Skeletal muscle satellite cell (primary cell): ENCODE data around the gene TSTD1.
"Not testable (repeated sequence)": the region's sequence is repeated elsewhere in the genome, so short reads cannot be mapped to it uniquely, and the experiment has no call there.

ENCODE experiments used
- H3K27me3 ChIP-seq: 2 replicates; pipeline ENCODE4 v1.7.0; 2013; ENCODE audit warnings: low read length; ENCODE audit not compliant: control insufficient read depth, insufficient read depth
- H3K36me3 ChIP-seq: 2 replicates; pipeline ENCODE4 v1.7.0; 2013; ENCODE audit warnings: mild to moderate bottlenecking, control low read depth, low read length; ENCODE audit not compliant: insufficient read depth
- H3K4me1 ChIP-seq: 2 replicates; pipeline ENCODE4 v1.7.0; 2013; ENCODE audit warnings: low read length; ENCODE audit not compliant: control insufficient read depth, insufficient read depth
- H3K4me2 ChIP-seq: 2 replicates; pipeline ENCODE4 v1.7.0; 2013; ENCODE audit warnings: mild to moderate bottlenecking, low read length
- H3K4me3 ChIP-seq: 2 replicates; pipeline ENCODE4 v1.7.0; 2013; ENCODE audit warnings: low read length
- H3K9ac ChIP-seq: 2 replicates; pipeline ENCODE4 v1.7.0; 2013; ENCODE audit warnings: mild to moderate bottlenecking, low read depth, low read length, moderate library complexity
- H3K9me3 ChIP-seq: replicated peaks from 2 replicates; pipeline ENCODE4 v1.7.0; 2013; ENCODE audit warnings: mild to moderate bottlenecking, control low read depth, low read length

TSTD1 gene

GRCh38 chr1:161066694-161067093 is 27.9 kb upstream of the TSTD1 start:
- H3K4me1 ChIP-seq = no peaks in the 10 kb centered on the region
- H3K4me3 ChIP-seq = no peak overlapping the region
- H3K27me3 ChIP-seq = no peaks in the 10 kb centered on the region
- no peaks in the 10 kb centered on the region for H3K36me3 ChIP-seq
- no peaks in the 10 kb centered on the region for H3K9me3 ChIP-seq
- no peak overlapping the region for H3K9ac ChIP-seq
- no peak overlapping the region for H3K4me2 ChIP-seq

GRCh38 chr1:161065681-161066080 is 26.9 kb upstream of the TSTD1 start:
- H3K4me3 ChIP-seq, H3K4me2 ChIP-seq, H3K9ac ChIP-seq, H3K27me3 ChIP-seq, H3K9me3 ChIP-seq, H3K36me3 ChIP-seq, H3K4me1 ChIP-seq: not testable (repeated sequence)

- not testable (repeated sequence) for H3K9ac ChIP-seq, H3K27me3 ChIP-seq, H3K4me3 ChIP-seq, H3K4me2 ChIP-seq, H3K9me3 ChIP-seq, H3K4me1 ChIP-seq, H3K36me3 ChIP-seq
These were observed 25.2 kb upstream of the TSTD1 start for GRCh38 chr1:161063936-161064335.

DNA sequence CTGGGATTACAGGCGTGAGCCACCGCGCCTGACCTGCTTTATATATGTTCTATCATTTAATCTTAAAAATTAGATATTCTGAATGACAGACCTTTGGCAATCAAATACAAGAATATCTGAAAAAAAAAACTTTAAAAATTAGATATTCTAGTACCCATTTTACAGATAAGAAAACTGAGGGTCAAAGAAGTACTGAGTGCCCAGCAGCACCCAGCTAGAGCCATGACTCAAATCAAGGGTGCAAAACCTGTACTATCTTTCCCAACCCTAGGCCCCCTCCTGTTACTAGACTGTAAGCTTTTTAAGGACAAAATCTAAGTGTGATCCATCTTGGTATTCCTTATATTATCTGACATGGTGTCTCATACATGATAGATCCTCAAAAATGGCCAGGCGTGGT is 22.7 kb upstream of the TSTD1 start:
- Histone ChIP-seq H3K4me2 (no peak overlapping the region), H3K36me3 (no peaks in the 10 kb centered on the region), H3K4me1 (no peaks in the 10 kb centered on the region)

GRCh38 chr1:161059293-161059692 is 20.5 kb upstream of the TSTD1 start:
- Histone ChIP-seq H3K4me1 (no peaks in the 10 kb centered on the region), H3K4me3 (no peak overlapping the region), H3K9ac (no peak overlapping the region), H3K36me3 (no peaks in the 10 kb centered on the region), H3K9me3 (no peaks in the 10 kb centered on the region), H3K4me2 (no peak overlapping the region), H3K27me3 (no peaks in the 10 kb centered on the region)

More for the DNA sequence above, 22.7 kb upstream of the TSTD1 start:
- no peak overlapping the region for H3K4me3 ChIP-seq
- H3K9ac ChIP-seq = no peak overlapping the region
- H3K9me3 ChIP-seq = no peaks in the 10 kb centered on the region
- no peaks in the 10 kb centered on the region for H3K27me3 ChIP-seq

DNA sequence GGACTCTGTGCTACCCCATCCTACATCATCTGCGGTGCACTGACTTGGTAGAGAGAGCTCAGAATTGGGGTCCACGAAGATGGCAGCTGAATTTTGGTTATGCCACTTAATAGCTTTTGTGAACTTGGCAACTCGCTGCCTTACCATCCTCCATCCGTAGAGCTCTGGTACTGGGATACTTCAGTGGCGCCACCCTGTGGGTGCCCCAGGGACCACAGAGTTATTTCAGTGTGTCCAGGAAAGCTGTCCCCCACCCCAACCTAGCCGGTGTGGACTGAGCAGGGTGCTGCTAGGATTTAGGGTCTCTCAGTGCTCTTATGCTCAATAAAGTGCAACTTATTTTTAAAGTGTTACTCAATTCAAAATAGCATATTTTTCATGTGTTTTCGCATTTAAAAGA is 16.0 kb upstream of the TSTD1 start:
- Histone ChIP-seq H3K9ac (no peak overlapping the region), H3K36me3 (no peaks in the 10 kb centered on the region), H3K4me1 (peaks cover 5% of the 10 kb centered on the region), H3K4me2 (no peak overlapping the region), H3K27me3 (no peaks in the 10 kb centered on the region), H3K9me3 (no peaks in the 10 kb centered on the region), H3K4me3 (no peak overlapping the region)

DNA sequence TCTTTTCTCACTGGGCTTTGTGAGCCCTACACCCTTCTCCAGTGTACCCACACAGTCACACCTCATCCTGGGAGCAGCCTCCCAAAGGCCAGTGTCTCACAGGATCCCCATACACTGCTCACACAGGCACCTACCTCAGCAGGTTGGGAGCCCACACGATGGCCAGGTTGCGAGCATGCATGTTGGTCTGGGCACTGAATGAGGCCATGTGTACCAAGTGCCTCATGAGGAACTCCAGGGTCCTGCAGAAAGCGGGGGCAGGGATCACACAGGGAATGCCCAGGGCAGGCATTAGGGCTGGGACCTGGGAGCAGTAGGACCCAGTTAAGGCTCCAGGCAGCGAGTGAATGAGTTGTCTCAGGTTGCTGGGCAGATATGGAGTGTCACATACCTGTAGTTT is 15.5 kb upstream of the TSTD1 start:
- no peaks in the 10 kb centered on the region for H3K27me3 ChIP-seq

DNA sequence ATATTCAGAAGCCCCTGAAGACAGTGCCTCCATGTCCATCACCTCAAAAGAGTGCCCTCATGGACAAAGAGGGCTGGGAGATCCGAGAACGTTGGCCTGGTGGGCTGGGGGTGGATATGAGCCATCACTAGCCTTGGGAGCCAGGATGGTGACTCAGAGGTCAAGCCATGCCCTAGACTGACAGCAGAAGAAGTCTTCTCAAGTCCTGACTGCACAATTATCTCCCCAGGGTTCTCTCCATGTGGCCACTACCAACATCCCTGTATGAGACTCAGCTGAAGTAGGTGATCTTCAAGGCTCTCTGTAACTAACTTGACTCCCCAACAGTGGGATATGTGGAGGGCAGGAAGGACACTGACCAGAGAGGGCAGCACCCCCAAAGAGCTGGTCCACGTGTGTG is 14.1 kb upstream of the TSTD1 start:
- no peaks in the 10 kb centered on the region for H3K27me3 ChIP-seq
- no peak overlapping the region for H3K9ac ChIP-seq
- no peaks in the 10 kb centered on the region for H3K36me3 ChIP-seq
- H3K4me1 ChIP-seq = peaks cover 5% of the 10 kb centered on the region
- H3K9me3 ChIP-seq = peaks cover 5% of the 10 kb centered on the region
- no peak overlapping the region for H3K4me3 ChIP-seq
- H3K4me2 ChIP-seq = no peak overlapping the region

More for the DNA sequence above, 15.5 kb upstream of the TSTD1 start:
- no peak overlapping the region for H3K4me3 ChIP-seq
- peaks cover 4% of the 10 kb centered on the region for H3K9me3 ChIP-seq
- no peaks in the 10 kb centered on the region for H3K36me3 ChIP-seq
- H3K4me1 ChIP-seq = peaks cover 5% of the 10 kb centered on the region
- no peak overlapping the region for H3K4me2 ChIP-seq
- H3K9ac ChIP-seq = no peak overlapping the region

DNA sequence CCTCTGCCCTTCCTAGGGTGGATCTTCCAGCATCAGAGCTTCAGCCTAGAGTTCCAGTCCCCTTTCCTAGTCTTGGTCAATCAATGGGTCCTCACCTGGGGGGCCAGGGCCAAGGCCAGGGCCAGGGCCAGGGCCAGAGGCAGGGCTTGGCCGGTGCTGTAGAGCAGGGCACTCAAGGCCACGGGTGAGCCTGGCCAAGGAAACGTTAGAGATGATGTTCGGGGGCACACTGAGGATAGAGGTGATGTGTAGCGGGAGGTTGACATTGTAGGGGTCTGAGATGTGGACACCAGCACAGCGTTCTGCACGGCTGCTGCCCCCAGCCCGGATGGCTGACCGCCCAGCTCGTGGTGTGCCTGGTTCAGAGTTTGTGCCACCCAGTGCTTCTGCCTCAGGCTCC is 12.5 kb upstream of the TSTD1 start:
- Histone ChIP-seq H3K27me3 (no peaks in the 10 kb centered on the region), H3K9me3 (peaks cover 5% of the 10 kb centered on the region), H3K4me2 (no peak overlapping the region), H3K4me3 (no peak overlapping the region), H3K36me3 (no peaks in the 10 kb centered on the region), H3K4me1 (peaks cover 10% of the 10 kb centered on the region), H3K9ac (no peak overlapping the region)

GRCh38 chr1:161048949-161049722 is 10.4 kb upstream of the TSTD1 start:
- no peaks in the 10 kb centered on the region for H3K36me3 ChIP-seq

GRCh38 chr1:161047436-161048420 is 9.0 kb upstream of the TSTD1 start:
- H3K4me3 ChIP-seq = no peak overlapping the region
- H3K9me3 ChIP-seq = peaks cover 5% of the 10 kb centered on the region
- no peaks in the 10 kb centered on the region for H3K27me3 ChIP-seq
- H3K4me2 ChIP-seq = no peak overlapping the region
- peaks cover 10% of the 10 kb centered on the region for H3K4me1 ChIP-seq
- no peak overlapping the region for H3K9ac ChIP-seq
- peaks cover 5% of the 10 kb centered on the region for H3K36me3 ChIP-seq

More at GRCh38 chr1:161048949-161049722, 10.4 kb upstream of the TSTD1 start:
- H3K4me2 ChIP-seq = no peak overlapping the region
- no peaks in the 10 kb centered on the region for H3K27me3 ChIP-seq
- peaks cover 5% of the 10 kb centered on the region for H3K9me3 ChIP-seq
- no peak overlapping the region for H3K9ac ChIP-seq
- no peak overlapping the region for H3K4me3 ChIP-seq
- peaks cover 14% of the 10 kb centered on the region for H3K4me1 ChIP-seq
